A549 (cell line): ENCODE results near the gene AGTRAP. TPM values are rescaled to one million over a fixed set of nuclear protein-coding genes. Genes with fewer than 3 reads are reported as not detected.

Source experiments
- ATAC-seq, 2 experiments: fragments of 200-7000 bp in 1 of 2; fragments of >200 bp in 1 of 2; cut with Nextera tagmentation in 1 of 2; cut with Tn5 transposase in 1 of 2; 3 replicates each; pipeline versions ENCODE4 v1.8.0 to v1.9.1; 2018 to 2020; ENCODE audit warnings: mild to moderate bottlenecking in 1 of 2, moderate library complexity in 1 of 2
- CTCF ChIA-PET: fragments of 300-600 bp; sonication (Branson Sonifier 250); formaldehyde crosslinking; extraction: SDS; loops from one replicate; lab custom pipeline; 2021; ENCODE audit warnings: antibody characterized with exemption, inconsistent platforms; lab: Yijun Ruan, JAX
- POLR2A ChIA-PET: fragments of 350-600 bp; formaldehyde crosslinking; extraction: SDS; loops from one replicate; lab custom pipeline; 2021; ENCODE audit warnings: antibody characterized with exemption, inconsistent platforms; lab: Yijun Ruan, JAX
- DNase-seq, 2 experiments: peaks; one replicate each; pipeline versions ENCODE4 v3.0.0 to v3.0.0-alpha.2; 2011 to 2016; ENCODE audit warnings: low read depth in 1 of 2, low spot score in 1 of 2
- FAIRE-seq: peaks from 2 replicates; lab custom pipeline; 2011; peaks lifted over from hg19 to GRCh38; lab: Jason Lieb, UNC
- H3K27ac ChIP-seq, 2 experiments: fragments of >200 bp; sonication (Bioruptor Twin); formaldehyde crosslinking; 3 replicates each; pipeline ENCODE4 v1.5.1; 2016 to 2017
- H3K4me1 ChIP-seq: fragments of >200 bp; sonication (Bioruptor Twin); formaldehyde crosslinking; 3 replicates; pipeline ENCODE4 v1.6.1; 2016
- H3K4me2 ChIP-seq: fragments of >200 bp; sonication (Bioruptor Twin); formaldehyde crosslinking; 3 replicates; pipeline ENCODE4 v1.6.1; 2016
- H3K4me3 ChIP-seq: fragments of >200 bp; sonication (Bioruptor Twin); formaldehyde crosslinking; 3 replicates; pipeline ENCODE4 v1.5.1; 2016
- H3K9me3 ChIP-seq: fragments of >200 bp; sonication (Bioruptor Twin); formaldehyde crosslinking; 3 replicates; pipeline ENCODE4 v1.6.1; 2016
- CEBPB ChIP-seq, 2 experiments: fragments of >200 bp in 1 of 2; sonication (Bioruptor Twin) in 1 of 2; formaldehyde crosslinking in 1 of 2; IDR thresholded peaks; 2 replicates each; pipeline ENCODE4 v1.6.1; 2012 to 2016
- FOSB ChIP-seq: fragments of 250-450 bp; sonication (Bioruptor Pico); IDR thresholded peaks from 2 replicates; pipeline ENCODE4 v1.5.0; 2020; ENCODE audit warnings: mild to moderate bottlenecking, moderate library complexity
- FOSL2 ChIP-seq, 2 experiments: fragments of 450-650 bp in 1 of 2; fragments of >200 bp in 1 of 2; sonication (Bioruptor Twin) in 1 of 2; formaldehyde crosslinking; IDR thresholded peaks; 2 replicates each; pipeline versions ENCODE4 v1.5.0 to v1.6.1; 2016 to 2020; ENCODE audit warnings: mild to moderate bottlenecking in 1 of 2, moderate library complexity in 1 of 2
- HDAC2 ChIP-seq: fragments of 200-600 bp; sonication (generic); IDR thresholded peaks from 2 replicates; pipeline ENCODE4 v1.6.1; 2016
- HEYL ChIP-seq: fragments of 250-450 bp; sonication (Bioruptor Pico); IDR thresholded peaks from 2 replicates; pipeline ENCODE4 v1.8.0; 2021; ENCODE audit warnings: mild to moderate bottlenecking, moderate library complexity
- HOXA7 ChIP-seq: fragments of 250-450 bp; sonication (Bioruptor Pico); IDR thresholded peaks from 2 replicates; pipeline ENCODE4 v1.5.0; 2020; ENCODE audit warnings: mild to moderate bottlenecking, moderate library complexity
- MAFK ChIP-seq: fragments of 450-650 bp; IDR thresholded peaks from 2 replicates; pipeline ENCODE4 v1.6.1; 2014; ENCODE audit not compliant: partially characterized antibody
- NR3C1 ChIP-seq: fragments of >200 bp; sonication (Bioruptor Twin); formaldehyde crosslinking; IDR thresholded peaks from 3 replicates; pipeline ENCODE4 v1.6.1; 2017
- PHF8 ChIP-seq: fragments of 200-600 bp; sonication (generic); IDR thresholded peaks from 2 replicates; pipeline ENCODE4 v1.6.1; 2016; ENCODE audit warnings: low read depth, mild to moderate bottlenecking, antibody characterized with exemption, moderate library complexity, borderline replicate concordance
- POLR2A ChIP-seq: IDR thresholded peaks from 2 replicates; pipeline ENCODE4 v1.6.1; 2012; ENCODE audit warnings: mild to moderate bottlenecking, low read length
- POLR2AphosphoS2 ChIP-seq: conservative IDR thresholded peaks from 2 replicates; pipeline ENCODE4 v1.6.1; 2012; ENCODE audit warnings: low read length, improper control_type of control experiment, inconsistent platforms
- REST ChIP-seq: fragments of 200-600 bp; sonication (generic); IDR thresholded peaks from 2 replicates; pipeline ENCODE4 v1.6.1; 2016; ENCODE audit warnings: antibody characterized with exemption, mild to moderate bottlenecking, moderate library complexity
- RFX5 ChIP-seq: fragments of 450-650 bp; IDR thresholded peaks from 2 replicates; pipeline ENCODE4 v1.7.1; 2014; ENCODE audit warnings: antibody characterized with exemption, mild to moderate bottlenecking, moderate library complexity
- ZC3H11A ChIP-seq: fragments of 450-650 bp; IDR thresholded peaks from 2 replicates; pipeline ENCODE4 v1.6.1; 2014; ENCODE audit warnings: antibody characterized with exemption, mild to moderate bottlenecking
- WGBS: methylation state at CpG from one replicate; pipeline ENCODE4 v1.1.6; 2017; ENCODE audit errors: missing lambda C conversion rate; 5-methylcytosine and 5-hydroxymethylcytosine counted together
- polyA plus RNA-seq, 4 experiments: library from polyadenylated mRNA; depleted of rRNA in 3 of 4; stranded (reverse); fragments of >200 nt; fragmentation: RNase III in 1 of 4; extraction: RNeasy Plus Mini Kit Qiagen cat#74134 plus additional on column Dnase treatment in 1 of 4; gene quantifications; 2 replicates in 3 of 4; 3 replicates in 1 of 4; pipeline ENCODE4 v1.2.3, GENCODE V29; 2011 to 2017
- TF ChIP-seq, protein P1 (sequence below): fragments of >200 bp; sonication (Bioruptor Twin); formaldehyde crosslinking; IDR thresholded peaks from 3 replicates; pipeline ENCODE4 v1.5.1; 2016
- TF ChIP-seq, protein P2 (sequence below): IDR thresholded peaks from 2 replicates; pipeline ENCODE4 v1.6.1; 2012
- TF ChIP-seq, protein P3 (sequence below): IDR thresholded peaks from 2 replicates; pipeline ENCODE4 v1.6.1; 2012; ENCODE audit warnings: low read depth, borderline replicate concordance
- TF ChIP-seq, protein P4 (sequence below): fragments of >200 bp; sonication (Bioruptor Twin); formaldehyde crosslinking; IDR thresholded peaks from 2 replicates; pipeline ENCODE4 v1.6.1; 2016

Gene AGTRAP
- polyA plus RNA-seq, 2 of the 4 experiments (the other 2 are of a cell fraction): 26.9 to 57.5 TPM

- H3K9me3 ChIP-seq: no peaks in the 10 kb centered on the region
- H3K4me3 ChIP-seq: no peak overlapping the region
- no peaks in the 10 kb centered on the region for H3K4me1 ChIP-seq
- ChIA-PET POLR2A (no interaction called here), CTCF (interaction anchor here (0.8 to 1.5 kb wide), 3 partner anchors 22 to 48 kb away, joined by 3 to 5 read pairs (median 5); partner anchors contain the start of gene FBXO6)
- DNase-seq (no peak), ATAC-seq (no peak), FAIRE-seq (no peak)
- no peak overlapping the region for H3K27ac ChIP-seq
- 44% methylated on average over 5 of the region's 5 CpGs for WGBS
- H3K4me2 ChIP-seq: no peak overlapping the region
- no peak for TF ChIP-seq FOSB (CRISPR knock-in tag)
- TF ChIP-seq, protein P1, sequence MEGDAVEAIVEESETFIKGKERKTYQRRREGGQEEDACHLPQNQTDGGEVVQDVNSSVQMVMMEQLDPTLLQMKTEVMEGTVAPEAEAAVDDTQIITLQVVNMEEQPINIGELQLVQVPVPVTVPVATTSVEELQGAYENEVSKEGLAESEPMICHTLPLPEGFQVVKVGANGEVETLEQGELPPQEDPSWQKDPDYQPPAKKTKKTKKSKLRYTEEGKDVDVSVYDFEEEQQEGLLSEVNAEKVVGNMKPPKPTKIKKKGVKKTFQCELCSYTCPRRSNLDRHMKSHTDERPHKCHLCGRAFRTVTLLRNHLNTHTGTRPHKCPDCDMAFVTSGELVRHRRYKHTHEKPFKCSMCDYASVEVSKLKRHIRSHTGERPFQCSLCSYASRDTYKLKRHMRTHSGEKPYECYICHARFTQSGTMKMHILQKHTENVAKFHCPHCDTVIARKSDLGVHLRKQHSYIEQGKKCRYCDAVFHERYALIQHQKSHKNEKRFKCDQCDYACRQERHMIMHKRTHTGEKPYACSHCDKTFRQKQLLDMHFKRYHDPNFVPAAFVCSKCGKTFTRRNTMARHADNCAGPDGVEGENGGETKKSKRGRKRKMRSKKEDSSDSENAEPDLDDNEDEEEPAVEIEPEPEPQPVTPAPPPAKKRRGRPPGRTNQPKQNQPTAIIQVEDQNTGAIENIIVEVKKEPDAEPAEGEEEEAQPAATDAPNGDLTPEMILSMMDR: no peak
- no peak for TF ChIP-seq NR3C1
- TF ChIP-seq MAFK: no peak
- no peak for TF ChIP-seq POLR2AphosphoS2
- TF ChIP-seq FOSL2 (IDR thresholded peaks at IDR 0.05): no peak
- TF ChIP-seq FOSL2 (CRISPR knock-in tag; IDR thresholded peaks at IDR 0.05): no peak
- TF ChIP-seq ZC3H11A: no peak
- no peak for TF ChIP-seq CEBPB (IDR thresholded peaks at IDR 0.05)
- TF ChIP-seq HEYL (CRISPR knock-in tag): no peak
- TF ChIP-seq PHF8: no peak
Measured at GRCh38 chr1:11697893-11698210, 38.1 kb upstream of the AGTRAP start.

DNA sequence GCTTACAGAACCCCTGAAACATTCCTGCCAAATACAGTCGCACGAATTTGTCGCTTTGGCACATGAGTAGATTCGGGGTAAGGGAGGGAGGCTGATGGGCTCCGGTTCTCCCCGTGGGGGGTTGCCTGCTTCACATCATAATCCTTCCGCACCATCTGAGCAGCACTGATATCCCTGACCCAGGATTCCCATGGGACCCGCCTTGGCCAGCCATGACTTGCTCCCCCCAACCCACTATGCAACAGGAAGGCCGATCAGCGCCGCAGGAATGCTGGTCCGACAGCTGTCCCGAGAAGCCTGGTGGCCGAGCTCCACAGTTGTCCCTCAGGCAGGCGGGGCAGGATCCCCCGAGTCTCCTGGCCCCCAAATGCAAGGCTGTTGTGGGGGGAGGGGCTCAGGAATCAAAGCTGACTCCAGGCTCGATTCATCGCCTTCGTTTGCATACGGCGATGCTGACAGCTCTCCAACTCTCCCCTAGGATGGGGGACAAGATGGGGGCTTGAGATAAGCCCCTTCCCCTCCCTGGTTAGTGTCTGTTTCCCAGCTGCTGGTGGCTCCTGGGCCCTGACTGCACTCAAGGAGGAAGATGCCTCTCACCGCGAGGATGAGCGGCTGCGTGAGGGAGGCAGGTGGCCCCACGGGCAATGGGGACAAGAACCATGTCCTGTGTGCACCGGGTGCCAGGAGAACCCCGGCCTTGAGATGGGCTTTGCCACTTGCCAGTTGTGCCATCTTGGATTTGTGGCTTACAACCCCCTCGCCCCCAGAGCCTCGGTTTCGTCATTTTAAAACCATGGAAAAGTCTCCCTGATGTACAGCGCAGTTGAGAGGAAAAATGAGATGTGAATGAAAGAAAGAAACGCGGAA is 35.1 kb upstream of the AGTRAP start:
- CTCF ChIA-PET: interaction anchor here (0.6 to 1.5 kb wide), 4 partner anchors 14 to 1650 kb away, joined by 3 to 4 read pairs (median 4); no protein-coding TSS in a partner anchor
- H3K27ac ChIP-seq: no peak overlapping the region
- TF ChIP-seq CEBPB (IDR thresholded peaks at IDR 0.05) (no peak), REST (no peak), NR3C1 (no peak), HDAC2 (no peak), HOXA7 (CRISPR knock-in tag) (no peak), POLR2A (no peak), RFX5 (no peak)
- TF ChIP-seq, protein P2, sequence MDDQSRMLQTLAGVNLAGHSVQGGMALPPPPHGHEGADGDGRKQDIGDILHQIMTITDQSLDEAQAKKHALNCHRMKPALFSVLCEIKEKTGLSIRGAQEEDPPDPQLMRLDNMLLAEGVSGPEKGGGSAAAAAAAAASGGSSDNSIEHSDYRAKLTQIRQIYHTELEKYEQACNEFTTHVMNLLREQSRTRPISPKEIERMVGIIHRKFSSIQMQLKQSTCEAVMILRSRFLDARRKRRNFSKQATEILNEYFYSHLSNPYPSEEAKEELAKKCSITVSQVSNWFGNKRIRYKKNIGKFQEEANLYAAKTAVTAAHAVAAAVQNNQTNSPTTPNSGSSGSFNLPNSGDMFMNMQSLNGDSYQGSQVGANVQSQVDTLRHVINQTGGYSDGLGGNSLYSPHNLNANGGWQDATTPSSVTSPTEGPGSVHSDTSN: no peak
- TF ChIP-seq, protein P3, sequence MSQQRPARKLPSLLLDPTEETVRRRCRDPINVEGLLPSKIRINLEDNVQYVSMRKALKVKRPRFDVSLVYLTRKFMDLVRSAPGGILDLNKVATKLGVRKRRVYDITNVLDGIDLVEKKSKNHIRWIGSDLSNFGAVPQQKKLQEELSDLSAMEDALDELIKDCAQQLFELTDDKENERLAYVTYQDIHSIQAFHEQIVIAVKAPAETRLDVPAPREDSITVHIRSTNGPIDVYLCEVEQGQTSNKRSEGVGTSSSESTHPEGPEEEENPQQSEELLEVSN: no peak
- TF ChIP-seq, protein P4, sequence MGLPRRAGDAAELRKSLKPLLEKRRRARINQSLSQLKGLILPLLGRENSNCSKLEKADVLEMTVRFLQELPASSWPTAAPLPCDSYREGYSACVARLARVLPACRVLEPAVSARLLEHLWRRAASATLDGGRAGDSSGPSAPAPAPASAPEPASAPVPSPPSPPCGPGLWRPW: no peak

More for the DNA sequence above, 35.1 kb upstream of the AGTRAP start:
- H3K4me2 ChIP-seq: no peak overlapping the region
- no peak for DNase-seq
- no peaks in the 10 kb centered on the region for H3K9me3 ChIP-seq
- ATAC-seq: no peak
- no peak for FAIRE-seq
- no peaks in the 10 kb centered on the region for H3K4me1 ChIP-seq
- H3K4me3 ChIP-seq: no peak overlapping the region
- POLR2A ChIA-PET: no interaction called here
- 72% methylated on average over 13 of the region's 34 CpGs for WGBS
